ENCODE results near the gene ASPG.

ASPG gene

GRCh38 chr14:104120281-104120741 is 34.8 kb downstream of the ASPG start:
- TF ChIP-seq CTCF (IDR thresholded peaks at IDR 0.05; ENCODE audit: borderline replicate concordance, control extremely low read depth, extremely low read depth, insufficient read depth, missing control alignments) = no peak
- DNase-seq (ENCODE audit: low spot score) = no peak
- in situ Hi-C loops (cut with MboI; ENCODE audit: low sequenced_read_pairs, unreplicated experiment) = no loop called here

- TF ChIP-seq CTCF (IDR thresholded peaks at IDR 0.05; ENCODE audit: borderline replicate concordance, control extremely low read depth, extremely low read depth, insufficient read depth, missing control alignments) = no peak
- DNase-seq (ENCODE audit: low spot score) = no peak
- in situ Hi-C loops (cut with MboI; ENCODE audit: low sequenced_read_pairs, unreplicated experiment) = no loop called here
These were observed 35.6 kb downstream of the ASPG start for GRCh38 chr14:104121142-104121541.

- DNase-seq (ENCODE audit: low spot score) = no peak
- no peak for TF ChIP-seq CTCF (IDR thresholded peaks at IDR 0.05; ENCODE audit: borderline replicate concordance, control extremely low read depth, extremely low read depth, insufficient read depth, missing control alignments)
- in situ Hi-C loops (cut with MboI; ENCODE audit: low sequenced_read_pairs, unreplicated experiment) = no loop called here
These were observed 38.4 kb downstream of the ASPG start for GRCh38 chr14:104123879-104124278.

GRCh38 chr14:104125011-104125410 is 39.5 kb downstream of the ASPG start:
- in situ Hi-C loops (cut with MboI; ENCODE audit: low sequenced_read_pairs, unreplicated experiment) = no loop called here
- no peak for DNase-seq (ENCODE audit: low spot score)
- TF ChIP-seq CTCF (IDR thresholded peaks at IDR 0.05; ENCODE audit: borderline replicate concordance, control extremely low read depth, extremely low read depth, insufficient read depth, missing control alignments) = no peak

GRCh38 chr14:104126753-104127152 is 41.3 kb downstream of the ASPG start:
- in situ Hi-C loops (cut with MboI; ENCODE audit: low sequenced_read_pairs, unreplicated experiment) = no loop called here
- DNase-seq (ENCODE audit: low spot score) = no peak
- TF ChIP-seq CTCF (IDR thresholded peaks at IDR 0.05; ENCODE audit: borderline replicate concordance, control extremely low read depth, extremely low read depth, insufficient read depth, missing control alignments) = no peak

- in situ Hi-C loops (cut with MboI; ENCODE audit: low sequenced_read_pairs, unreplicated experiment) = no loop called here
- no peak for DNase-seq (ENCODE audit: low spot score)
- TF ChIP-seq CTCF (IDR thresholded peaks at IDR 0.05; ENCODE audit: borderline replicate concordance, control extremely low read depth, extremely low read depth, insufficient read depth, missing control alignments) = no peak
These were observed 43.5 kb downstream of the ASPG start for GRCh38 chr14:104128981-104129380.

- in situ Hi-C loops (cut with MboI; ENCODE audit: low sequenced_read_pairs, unreplicated experiment) = no loop called here
- no peak for DNase-seq (ENCODE audit: low spot score)
- no peak for TF ChIP-seq CTCF (IDR thresholded peaks at IDR 0.05; ENCODE audit: borderline replicate concordance, control extremely low read depth, extremely low read depth, insufficient read depth, missing control alignments)
These were observed 44.1 kb downstream of the ASPG start for GRCh38 chr14:104129556-104129955.
